HG03280 (cell line): Measurements from ENCODE around the gene NXPH1.
A peak's percentile ranks its signal among the peaks of the same experiment; 100 is the strongest.
"Not testable (repeated sequence)": the region's sequence is repeated elsewhere in the genome, so short reads cannot be mapped to it uniquely, and the experiment has no call there.

ENCODE experiments used
- ATAC-seq: cut with Tn5 transposase; IDR thresholded peaks from one replicate; pipeline ENCODE4 v1.9.1; 2021; ENCODE audit warnings: mild to moderate bottlenecking, moderate library complexity; ENCODE audit not compliant: unreplicated experiment

NXPH1 gene

GRCh38 chr7:8668627-8669500, 235.5 kb downstream of the NXPH1 start:
- ATAC-seq: no peak

- no peak for ATAC-seq
These were observed 236.1 kb downstream of the NXPH1 start for GRCh38 chr7:8669501-8669851.

GRCh38 chr7:8684426-8684825, 251.0 kb downstream of the NXPH1 start:
- no peak for ATAC-seq

- ATAC-seq: no peak
These were observed 266.6 kb downstream of the NXPH1 start for GRCh38 chr7:8699875-8700624.

- ATAC-seq: no peak
These were observed 269.4 kb downstream of the NXPH1 start for GRCh38 chr7:8702807-8703206.

GRCh38 chr7:8710124-8710523, 276.7 kb downstream of the NXPH1 start:
- no peak for ATAC-seq

- no peak for ATAC-seq
These were observed 281.4 kb downstream of the NXPH1 start for GRCh38 chr7:8714791-8715190.

GRCh38 chr7:8719102-8719501, 285.7 kb downstream of the NXPH1 start:
- ATAC-seq: no peak

- ATAC-seq: peak; percentile 82
These were observed 290.8 kb downstream of the NXPH1 start for GRCh38 chr7:8724080-8724718.

- ATAC-seq: not testable (repeated sequence)
These were observed 298.3 kb downstream of the NXPH1 start for GRCh38 chr7:8731756-8732155.

GRCh38 chr7:8739837-8740236, 306.4 kb downstream of the NXPH1 start:
- ATAC-seq: no peak

GRCh38 chr7:8742837-8743236, 309.4 kb downstream of the NXPH1 start:
- no peak for ATAC-seq

- no peak for ATAC-seq
These were observed 313.9 kb downstream of the NXPH1 start for GRCh38 chr7:8747338-8747737.

- ATAC-seq: no peak
These were observed 318.3 kb downstream of the NXPH1 start for GRCh38 chr7:8751557-8752231.

- ATAC-seq: no peak
These were observed 319.9 kb downstream of the NXPH1 start for GRCh38 chr7:8753355-8753754.

GRCh38 chr7:8761731-8762130, 328.3 kb downstream of the NXPH1 start:
- no peak for ATAC-seq

- no peak for ATAC-seq
These were observed 329.4 kb downstream of the NXPH1 start for GRCh38 chr7:8762803-8763202.

GRCh38 chr7:8765374-8765773, 332.0 kb downstream of the NXPH1 start:
- no peak for ATAC-seq

- ATAC-seq: no peak
These were observed 340.1 kb downstream of the NXPH1 start for GRCh38 chr7:8773518-8773917.

GRCh38 chr7:8778459-8778858, 345.1 kb downstream of the NXPH1 start:
- no peak for ATAC-seq

- no peak for ATAC-seq
These were observed 347.8 kb downstream of the NXPH1 start for GRCh38 chr7:8781166-8781565.
